ENCODE measurements around the gene DOK1.

GRCh38 chr2:74588664-74589063 is 34.1 kb downstream of the DOK1 start:
- TF ChIP-seq, protein P1, sequence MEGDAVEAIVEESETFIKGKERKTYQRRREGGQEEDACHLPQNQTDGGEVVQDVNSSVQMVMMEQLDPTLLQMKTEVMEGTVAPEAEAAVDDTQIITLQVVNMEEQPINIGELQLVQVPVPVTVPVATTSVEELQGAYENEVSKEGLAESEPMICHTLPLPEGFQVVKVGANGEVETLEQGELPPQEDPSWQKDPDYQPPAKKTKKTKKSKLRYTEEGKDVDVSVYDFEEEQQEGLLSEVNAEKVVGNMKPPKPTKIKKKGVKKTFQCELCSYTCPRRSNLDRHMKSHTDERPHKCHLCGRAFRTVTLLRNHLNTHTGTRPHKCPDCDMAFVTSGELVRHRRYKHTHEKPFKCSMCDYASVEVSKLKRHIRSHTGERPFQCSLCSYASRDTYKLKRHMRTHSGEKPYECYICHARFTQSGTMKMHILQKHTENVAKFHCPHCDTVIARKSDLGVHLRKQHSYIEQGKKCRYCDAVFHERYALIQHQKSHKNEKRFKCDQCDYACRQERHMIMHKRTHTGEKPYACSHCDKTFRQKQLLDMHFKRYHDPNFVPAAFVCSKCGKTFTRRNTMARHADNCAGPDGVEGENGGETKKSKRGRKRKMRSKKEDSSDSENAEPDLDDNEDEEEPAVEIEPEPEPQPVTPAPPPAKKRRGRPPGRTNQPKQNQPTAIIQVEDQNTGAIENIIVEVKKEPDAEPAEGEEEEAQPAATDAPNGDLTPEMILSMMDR (IDR thresholded peaks at IDR 0.05 in 8 of 11, conservative IDR thresholded peaks at IDR 0.05 in 3 of 11), result no peak
- no peak for TF ChIP-seq POLR2A (IDR thresholded peaks at IDR 0.05)
